Endothelial cell of umbilical vein (primary cell): ENCODE data around the gene AUTS2.

Source experiments
- FOS ChIP-seq: IDR thresholded peaks from 2 replicates; pipeline ENCODE4 v1.6.1; 2011; ENCODE audit warnings: mild to moderate bottlenecking, low read length, moderate library complexity, borderline replicate concordance; ENCODE audit not compliant: insufficient read depth
- POLR2AphosphoS5 ChIP-seq: IDR thresholded peaks from 2 replicates; pipeline ENCODE4 v1.6.1; 2012; ENCODE audit warnings: low read depth, mild to moderate bottlenecking, control low read depth, low read length, moderate library complexity; ENCODE audit not compliant: insufficient read depth
- TF ChIP-seq, protein P1 (sequence below), 2 donors: IDR thresholded peaks; 1 replicate in 1 of 2; 2 replicates in 1 of 2; pipeline ENCODE4 v1.5.1; 2011; ENCODE audit warnings: low read length in 2 of 2, mild to moderate bottlenecking in 2 of 2, moderate library complexity in 2 of 2, control low read depth in 1 of 2, inconsistent platforms in 1 of 2, low read depth in 1 of 2; ENCODE audit not compliant: insufficient read depth in 1 of 2; ENCODE audit errors: extremely low read depth in 1 of 2
- TF ChIP-seq, protein P2 (sequence below): IDR thresholded peaks from 2 replicates; pipeline ENCODE4 v1.6.1; 2011; ENCODE audit not compliant: insufficient read depth, insufficient read length

DNA sequence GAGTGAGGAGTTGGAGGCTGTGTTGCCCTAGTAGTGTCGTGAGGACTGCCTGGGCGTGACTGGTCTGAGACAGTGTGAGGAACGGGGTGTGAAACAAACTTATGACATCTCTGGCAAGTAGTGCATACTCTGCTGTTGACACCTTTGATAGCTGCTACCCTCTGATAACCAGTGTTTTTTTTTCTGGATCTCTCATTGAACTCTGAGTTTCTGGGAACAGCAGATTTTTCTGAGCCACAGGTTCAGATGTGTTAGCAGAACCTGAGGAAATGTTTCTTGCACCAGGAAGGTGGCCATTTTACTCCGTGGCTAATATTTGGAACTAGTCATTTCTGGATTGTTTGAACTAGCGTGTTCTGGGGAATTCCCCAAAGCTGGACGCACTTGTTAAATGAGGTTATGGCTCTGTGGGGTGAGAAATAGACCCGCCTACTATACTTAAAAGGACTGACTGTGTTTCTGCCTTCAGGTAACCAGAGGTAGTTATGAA lies 52.9 kb downstream of the AUTS2 start:
- TF ChIP-seq, protein P1, sequence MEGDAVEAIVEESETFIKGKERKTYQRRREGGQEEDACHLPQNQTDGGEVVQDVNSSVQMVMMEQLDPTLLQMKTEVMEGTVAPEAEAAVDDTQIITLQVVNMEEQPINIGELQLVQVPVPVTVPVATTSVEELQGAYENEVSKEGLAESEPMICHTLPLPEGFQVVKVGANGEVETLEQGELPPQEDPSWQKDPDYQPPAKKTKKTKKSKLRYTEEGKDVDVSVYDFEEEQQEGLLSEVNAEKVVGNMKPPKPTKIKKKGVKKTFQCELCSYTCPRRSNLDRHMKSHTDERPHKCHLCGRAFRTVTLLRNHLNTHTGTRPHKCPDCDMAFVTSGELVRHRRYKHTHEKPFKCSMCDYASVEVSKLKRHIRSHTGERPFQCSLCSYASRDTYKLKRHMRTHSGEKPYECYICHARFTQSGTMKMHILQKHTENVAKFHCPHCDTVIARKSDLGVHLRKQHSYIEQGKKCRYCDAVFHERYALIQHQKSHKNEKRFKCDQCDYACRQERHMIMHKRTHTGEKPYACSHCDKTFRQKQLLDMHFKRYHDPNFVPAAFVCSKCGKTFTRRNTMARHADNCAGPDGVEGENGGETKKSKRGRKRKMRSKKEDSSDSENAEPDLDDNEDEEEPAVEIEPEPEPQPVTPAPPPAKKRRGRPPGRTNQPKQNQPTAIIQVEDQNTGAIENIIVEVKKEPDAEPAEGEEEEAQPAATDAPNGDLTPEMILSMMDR (IDR thresholded peaks at IDR 0.05; ENCODE audit: extremely low read depth in 1 of 2, insufficient read depth in 1 of 2, low read depth in 1 of 2, low read length in 2 of 2) = no peak
- TF ChIP-seq, protein P2, sequence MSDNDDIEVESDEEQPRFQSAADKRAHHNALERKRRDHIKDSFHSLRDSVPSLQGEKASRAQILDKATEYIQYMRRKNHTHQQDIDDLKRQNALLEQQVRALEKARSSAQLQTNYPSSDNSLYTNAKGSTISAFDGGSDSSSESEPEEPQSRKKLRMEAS = no peak
- TF ChIP-seq FOS = no peak
- TF ChIP-seq POLR2AphosphoS5 = no peak
